ENCODE measurements around the gene DOP1A.

DNA sequence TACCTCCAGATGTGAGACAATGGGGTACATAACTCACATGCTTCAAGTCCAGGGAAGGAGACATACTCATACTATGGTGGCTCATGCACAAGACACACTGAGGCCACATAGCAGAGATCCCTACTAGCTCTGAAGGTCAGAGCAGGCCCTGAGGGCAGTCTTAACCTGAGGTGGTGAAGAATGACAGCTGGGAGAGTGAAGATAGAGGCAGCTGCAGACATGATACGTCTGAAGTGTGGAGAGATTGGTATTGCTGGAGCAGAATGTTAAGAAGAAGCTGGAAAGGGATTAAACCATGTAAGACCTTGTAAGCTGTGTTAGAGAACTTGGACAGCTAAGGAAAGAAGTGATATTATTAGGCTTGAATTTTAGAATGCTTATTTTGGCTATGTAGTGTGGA lies 92.7 kb downstream of the DOP1A start:
- TF ChIP-seq POLR2A (IDR thresholded peaks at IDR 0.05), result no peak
- TF ChIP-seq, protein P1, sequence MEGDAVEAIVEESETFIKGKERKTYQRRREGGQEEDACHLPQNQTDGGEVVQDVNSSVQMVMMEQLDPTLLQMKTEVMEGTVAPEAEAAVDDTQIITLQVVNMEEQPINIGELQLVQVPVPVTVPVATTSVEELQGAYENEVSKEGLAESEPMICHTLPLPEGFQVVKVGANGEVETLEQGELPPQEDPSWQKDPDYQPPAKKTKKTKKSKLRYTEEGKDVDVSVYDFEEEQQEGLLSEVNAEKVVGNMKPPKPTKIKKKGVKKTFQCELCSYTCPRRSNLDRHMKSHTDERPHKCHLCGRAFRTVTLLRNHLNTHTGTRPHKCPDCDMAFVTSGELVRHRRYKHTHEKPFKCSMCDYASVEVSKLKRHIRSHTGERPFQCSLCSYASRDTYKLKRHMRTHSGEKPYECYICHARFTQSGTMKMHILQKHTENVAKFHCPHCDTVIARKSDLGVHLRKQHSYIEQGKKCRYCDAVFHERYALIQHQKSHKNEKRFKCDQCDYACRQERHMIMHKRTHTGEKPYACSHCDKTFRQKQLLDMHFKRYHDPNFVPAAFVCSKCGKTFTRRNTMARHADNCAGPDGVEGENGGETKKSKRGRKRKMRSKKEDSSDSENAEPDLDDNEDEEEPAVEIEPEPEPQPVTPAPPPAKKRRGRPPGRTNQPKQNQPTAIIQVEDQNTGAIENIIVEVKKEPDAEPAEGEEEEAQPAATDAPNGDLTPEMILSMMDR (IDR thresholded peaks at IDR 0.05), result no peak

Data from Peyer's patch (tissue), 4 donors.